ENCODE measurements around the gene STAC3. TPM values are rescaled to one million over a fixed set of nuclear protein-coding genes. Genes with fewer than 3 reads are reported as not detected.

Gene STAC3
- total RNA-seq, 1 experiment from 2014 or later: 2.2 TPM

DNA sequence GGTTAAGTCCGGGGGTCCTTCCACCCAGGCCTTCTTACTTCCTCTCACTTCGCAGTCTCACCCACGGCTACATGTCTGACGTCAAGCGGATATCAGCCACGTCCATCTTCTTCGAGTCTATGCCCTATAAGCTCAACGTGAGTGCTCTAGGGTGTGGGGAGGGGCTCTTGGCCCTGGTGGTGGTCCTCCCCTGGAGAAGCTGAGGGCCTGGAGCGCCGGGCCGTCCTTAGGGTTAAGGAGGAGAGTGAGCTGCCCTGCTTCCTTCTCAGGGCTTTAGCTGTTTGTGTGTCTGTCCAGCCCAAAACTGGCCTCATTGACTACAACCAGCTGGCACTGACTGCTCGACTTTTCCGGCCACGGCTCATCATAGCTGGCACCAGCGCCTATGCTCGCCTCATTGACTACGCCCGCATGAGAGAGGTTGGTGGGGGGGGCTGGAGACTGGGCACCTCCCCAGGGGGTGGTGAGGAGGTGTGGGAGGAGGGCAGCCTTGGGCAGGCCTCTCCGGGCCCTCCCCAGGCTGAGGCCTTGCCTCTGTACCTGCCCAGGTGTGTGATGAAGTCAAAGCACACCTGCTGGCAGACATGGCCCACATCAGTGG is 18.7 kb downstream of the STAC3 start:
- Histone ChIP-seq H3F3A (ENCODE audit: insufficient read depth, low read depth) (peaks cover 68% of the 10 kb centered on the region), H3K4me3 (no peak overlapping the region; the same call in 1 of the 2 replicates), H3K4me2 (peak overlapping the region; percentile 97), H3K9me3 (ENCODE audit: insufficient read depth, low read depth) (no peaks in the 10 kb centered on the region), H2AFZ (no peak overlapping the region), H3K27me3 (ENCODE audit: insufficient read depth, low read depth) (no peaks in the 10 kb centered on the region), H3K36me3 (ENCODE audit: low read depth) (peaks cover 38% of the 10 kb centered on the region), H3K79me2 (ENCODE audit: low read depth) (peaks cover 45% of the 10 kb centered on the region), H3K4me1 (replicated peaks; ENCODE audit: insufficient read depth) (peaks cover 33% of the 10 kb centered on the region), H4K20me1 (ENCODE audit: insufficient read depth) (peaks cover 28% of the 10 kb centered on the region), H3K27ac (no peak overlapping the region), H3K9me2 (ENCODE audit: insufficient read depth) (no peaks in the 10 kb centered on the region)
- no peak for DNase-seq
- CTCF ChIA-PET: no interaction called here
- POLR2A ChIA-PET (ENCODE audit: unreplicated experiment): interaction anchor here (0.6 kb wide), 1 partner anchor 61 kb away, joined by 3 read pairs; no protein-coding TSS in a partner anchor
- BruUV-seq (replicated peaks): no TSS peak
- no peak for TF ChIP-seq EZH2 (IDR thresholded peaks at IDR 0.05; ENCODE audit: low read depth)
- TF ChIP-seq, protein P1, sequence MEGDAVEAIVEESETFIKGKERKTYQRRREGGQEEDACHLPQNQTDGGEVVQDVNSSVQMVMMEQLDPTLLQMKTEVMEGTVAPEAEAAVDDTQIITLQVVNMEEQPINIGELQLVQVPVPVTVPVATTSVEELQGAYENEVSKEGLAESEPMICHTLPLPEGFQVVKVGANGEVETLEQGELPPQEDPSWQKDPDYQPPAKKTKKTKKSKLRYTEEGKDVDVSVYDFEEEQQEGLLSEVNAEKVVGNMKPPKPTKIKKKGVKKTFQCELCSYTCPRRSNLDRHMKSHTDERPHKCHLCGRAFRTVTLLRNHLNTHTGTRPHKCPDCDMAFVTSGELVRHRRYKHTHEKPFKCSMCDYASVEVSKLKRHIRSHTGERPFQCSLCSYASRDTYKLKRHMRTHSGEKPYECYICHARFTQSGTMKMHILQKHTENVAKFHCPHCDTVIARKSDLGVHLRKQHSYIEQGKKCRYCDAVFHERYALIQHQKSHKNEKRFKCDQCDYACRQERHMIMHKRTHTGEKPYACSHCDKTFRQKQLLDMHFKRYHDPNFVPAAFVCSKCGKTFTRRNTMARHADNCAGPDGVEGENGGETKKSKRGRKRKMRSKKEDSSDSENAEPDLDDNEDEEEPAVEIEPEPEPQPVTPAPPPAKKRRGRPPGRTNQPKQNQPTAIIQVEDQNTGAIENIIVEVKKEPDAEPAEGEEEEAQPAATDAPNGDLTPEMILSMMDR (conservative IDR thresholded peaks at IDR 0.05): no peak
- intact Hi-C loops (cut with micrococcal nuclease; ENCODE audit: unreplicated experiment): no loop called here

DNA sequence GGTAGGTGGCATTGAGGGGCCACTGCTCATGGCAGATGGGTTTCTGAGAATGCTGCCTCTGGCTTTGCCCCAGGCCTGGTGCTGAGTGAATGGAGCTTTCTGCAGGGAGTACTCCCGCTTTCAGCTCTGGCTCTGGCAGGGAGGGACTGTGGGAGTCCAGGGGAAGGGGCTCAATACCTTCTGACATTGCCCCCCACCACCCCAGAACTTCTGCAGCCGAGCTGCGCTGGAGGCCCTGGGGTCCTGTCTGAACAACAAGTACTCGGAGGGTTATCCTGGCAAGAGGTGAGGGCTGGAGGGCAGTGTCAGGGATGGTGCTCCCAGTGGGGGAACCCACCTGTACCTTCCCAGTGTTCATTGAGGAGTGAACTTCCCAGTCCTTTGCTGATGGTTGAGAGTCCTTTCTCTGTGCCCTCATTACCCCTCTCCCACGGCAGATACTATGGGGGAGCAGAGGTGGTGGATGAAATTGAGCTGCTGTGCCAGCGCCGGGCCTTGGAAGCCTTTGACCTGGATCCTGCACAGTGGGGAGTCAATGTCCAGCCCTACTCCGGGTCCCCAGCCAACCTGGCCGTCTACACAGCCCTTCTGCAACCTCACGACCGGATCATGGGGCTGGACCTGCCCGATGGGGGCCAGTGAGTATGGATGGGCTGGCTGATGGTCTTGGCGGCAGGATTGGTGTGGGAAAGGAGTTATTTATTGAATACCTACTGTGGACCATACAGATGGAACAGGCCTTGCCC is 19.5 kb downstream of the STAC3 start:
- TF ChIP-seq, protein P1 (conservative IDR thresholded peaks at IDR 0.05): no peak
- TF ChIP-seq EZH2 (IDR thresholded peaks at IDR 0.05; ENCODE audit: low read depth): no peak
- H3K36me3 ChIP-seq (ENCODE audit: low read depth): peaks cover 38% of the 10 kb centered on the region
- H3K27me3 ChIP-seq (ENCODE audit: insufficient read depth, low read depth): no peaks in the 10 kb centered on the region
- no peaks in the 10 kb centered on the region for H3K9me3 ChIP-seq (ENCODE audit: insufficient read depth, low read depth)
- CTCF ChIA-PET: no interaction called here
- H3K79me2 ChIP-seq (ENCODE audit: low read depth): peaks cover 45% of the 10 kb centered on the region
- no TSS peak for BruUV-seq (replicated peaks)
- peaks cover 28% of the 10 kb centered on the region for H4K20me1 ChIP-seq (ENCODE audit: insufficient read depth)
- H3K4me3 ChIP-seq: peak overlapping the region; percentile 95
- H3K4me1 ChIP-seq (replicated peaks; ENCODE audit: insufficient read depth): peaks cover 30% of the 10 kb centered on the region
- H3K9me2 ChIP-seq (ENCODE audit: insufficient read depth): no peaks in the 10 kb centered on the region
- peak overlapping the region; percentile 97; the same call in 1 of the 2 replicates for H3K27ac ChIP-seq
- no peak overlapping the region for H2AFZ ChIP-seq
- peak overlapping the region; percentile 97 for H3K4me2 ChIP-seq
- POLR2A ChIA-PET (ENCODE audit: unreplicated experiment): interaction anchor here (0.6 kb wide), 1 partner anchor 60 kb away, joined by 3 read pairs; no protein-coding TSS in a partner anchor
- no peak for DNase-seq
- peaks cover 62% of the 10 kb centered on the region for H3F3A ChIP-seq (ENCODE audit: insufficient read depth, low read depth)
- intact Hi-C loops (cut with micrococcal nuclease; ENCODE audit: unreplicated experiment): no loop called here

DNA sequence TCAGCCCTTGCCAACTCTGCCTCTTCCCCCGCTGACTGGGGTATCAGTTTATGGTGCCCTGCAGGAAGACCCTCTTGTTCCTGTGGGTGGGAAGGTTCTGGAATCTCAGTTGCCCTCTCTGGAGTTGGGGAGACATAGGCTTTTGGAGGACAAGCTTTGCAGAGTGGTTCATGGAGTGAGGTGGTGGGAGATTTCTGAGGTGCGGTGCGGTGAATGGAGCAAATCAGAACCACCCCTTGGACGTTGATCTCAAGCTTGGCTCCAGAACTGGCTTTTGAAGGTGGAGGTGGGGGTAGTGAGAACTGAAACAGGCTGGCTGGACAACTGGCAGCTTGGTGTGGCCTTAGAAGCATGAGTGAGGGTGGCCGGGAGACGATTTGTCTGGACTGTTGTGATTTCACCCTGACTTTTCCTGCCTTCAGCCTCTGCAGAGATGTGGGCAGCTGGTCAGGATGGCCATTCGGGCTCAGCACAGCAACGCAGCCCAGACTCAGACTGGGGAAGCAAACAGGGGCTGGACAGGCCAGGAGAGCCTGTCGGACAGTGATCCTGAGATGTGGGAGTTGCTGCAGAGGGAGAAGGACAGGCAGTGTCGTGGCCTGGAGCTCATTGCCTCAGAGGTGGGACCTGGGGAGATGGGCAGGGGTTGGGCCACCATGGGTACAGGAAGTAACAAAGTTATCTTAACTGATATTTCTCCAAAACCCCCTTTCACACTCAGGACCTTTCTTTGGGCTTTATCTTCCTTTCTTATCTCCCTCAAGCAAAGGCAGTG is 20.4 kb downstream of the STAC3 start:
- no peak for DNase-seq
- H3K36me3 ChIP-seq (ENCODE audit: low read depth): peaks cover 38% of the 10 kb centered on the region
- intact Hi-C loops (cut with micrococcal nuclease; ENCODE audit: unreplicated experiment): no loop called here
- peaks cover 23% of the 10 kb centered on the region for H4K20me1 ChIP-seq (ENCODE audit: insufficient read depth)
- CTCF ChIA-PET: interaction anchor here (0.5 to 1.9 kb wide), 3 partner anchors 8 to 89 kb away, joined by 3 to 30 read pairs (median 14); no protein-coding TSS in a partner anchor
- H3K9me2 ChIP-seq (ENCODE audit: insufficient read depth): no peaks in the 10 kb centered on the region
- peak overlapping the region; percentile 95 for H3K4me3 ChIP-seq
- peaks cover 45% of the 10 kb centered on the region for H3K79me2 ChIP-seq (ENCODE audit: low read depth)
- no peaks in the 10 kb centered on the region for H3K9me3 ChIP-seq (ENCODE audit: insufficient read depth, low read depth)
- H3K27me3 ChIP-seq (ENCODE audit: insufficient read depth, low read depth): no peaks in the 10 kb centered on the region
- TF ChIP-seq, protein P1 (conservative IDR thresholded peaks at IDR 0.05): no peak
- no peak for TF ChIP-seq EZH2 (IDR thresholded peaks at IDR 0.05; ENCODE audit: low read depth)
- peak overlapping the region; percentile 97 for H3K4me2 ChIP-seq
- POLR2A ChIA-PET (ENCODE audit: unreplicated experiment): interaction anchor here (0.5 to 0.8 kb wide), 3 partner anchors 13 to 542 kb away, joined by 3 to 5 read pairs (median 3); no protein-coding TSS in a partner anchor
- BruUV-seq (replicated peaks): TSS peak; percentile 46
- peak overlapping the region; percentile 97 for H3K27ac ChIP-seq
- H3F3A ChIP-seq (ENCODE audit: insufficient read depth, low read depth): peaks cover 53% of the 10 kb centered on the region
- peaks cover 30% of the 10 kb centered on the region for H3K4me1 ChIP-seq (replicated peaks; ENCODE audit: insufficient read depth)
- H2AFZ ChIP-seq: no peak overlapping the region

Measured in PC-9 (cell line).